ENCODE results near the gene PRKG2. TPM values are rescaled to one million over a fixed set of nuclear protein-coding genes. Genes with fewer than 3 reads are reported as not detected.

The PRKG2 gene
- total and polyA plus RNA-seq, 10 of the 15 experiments (the other 5 are each of a cell fraction or from before 2014, with no cell fraction given): not detected

GRCh38 chr4:81214144-81214880 lies 710 bp downstream of the PRKG2 start:
- H4K20me1 ChIP-seq (ENCODE audit: control insufficient read depth, insufficient read depth): no peaks in the 10 kb centered on the region

GRCh38 chr4:81213671-81214070 lies 1.4 kb downstream of the PRKG2 start:
- no peak overlapping the region for H3K4me3 ChIP-seq
- BruUV-seq (replicated peaks): no TSS peak
- no peak overlapping the region for H2AFZ ChIP-seq (ENCODE audit: control insufficient read depth, low read depth, low read length)
- no peak overlapping the region for H3K9ac ChIP-seq (ENCODE audit: control insufficient read depth, insufficient read depth, low read length)
- H4K20me1 ChIP-seq (ENCODE audit: control insufficient read depth, insufficient read depth): no peaks in the 10 kb centered on the region
- H3K79me2 ChIP-seq (ENCODE audit: control insufficient read depth, insufficient read depth, low read length): no peaks in the 10 kb centered on the region
- TF ChIP-seq NFIC (IDR thresholded peaks at IDR 0.05; ENCODE audit: low read depth, low read length) (no peak), BCLAF1 (IDR thresholded peaks at IDR 0.05) (no peak), ZBED1 (IDR thresholded peaks at IDR 0.05; ENCODE audit: borderline replicate concordance) (no peak)
- DNase-seq (ENCODE audit: low read depth, low spot score) (no peak), FAIRE-seq (no peak), ATAC-seq (no peak)
- ChIA-PET SMC1A (ENCODE audit: uncharacterized antibody, unreplicated experiment) (interaction anchor here (0.6 kb wide), 1 partner anchor 911 kb away, joined by 3 read pairs; no protein-coding TSS in a partner anchor), CTCF (no interaction called here), POLR2A (no interaction called here), RAD21 (ENCODE audit: unreplicated experiment) (no interaction called here)
- in situ Hi-C loops (cut with MboI) (no loop called here), intact Hi-C loops (cut with micrococcal nuclease; ENCODE audit: unreplicated experiment) (no loop called here)
- H3K4me1 ChIP-seq (ENCODE audit: control insufficient read depth, insufficient read depth, low read length): no peaks in the 10 kb centered on the region
- H3K36me3 ChIP-seq (ENCODE audit: control insufficient read depth in 2 of 2, insufficient read depth in 2 of 2, low read length in 1 of 2): no peaks in the 10 kb centered on the region
- WGBS (ENCODE audit: insufficient coverage, insufficient replicate concordance, low lambda C conversion rate, missing lambda C conversion rate): 0% methylated on average over 6 of the region's 6 CpGs
- H3K4me2 ChIP-seq (ENCODE audit: control insufficient read depth, insufficient read depth): no peak overlapping the region
- H3K27ac ChIP-seq (ENCODE audit: control insufficient read depth, insufficient read depth): no peak overlapping the region
- peaks cover 2 to 6% of the 10 kb centered on the region in 2 experiments; a peak in 3 of 4 replicates for H3K27me3 ChIP-seq (replicated peaks in 1 of 2; ENCODE audit: control insufficient read depth in 2 of 2, insufficient read depth in 2 of 2, low read length in 1 of 2)
- H3K9me3 ChIP-seq (replicated peaks; ENCODE audit: control insufficient read depth, insufficient read depth, low read length): no peaks in the 10 kb centered on the region

More at GRCh38 chr4:81214144-81214880, 710 bp downstream of the PRKG2 start:
- H3K4me2 ChIP-seq (ENCODE audit: control insufficient read depth, insufficient read depth): no peak overlapping the region
- no peak for TF ChIP-seq MYB (IDR thresholded peaks at IDR 0.05; ENCODE audit: borderline replicate concordance, low read depth, low read length)
- no peak for TF ChIP-seq JUNB (IDR thresholded peaks at IDR 0.05)
- TF ChIP-seq RAD21 (IDR thresholded peaks at IDR 0.05; ENCODE audit: insufficient read depth, low read depth, low read length): no peak
- no peak for TF ChIP-seq CHD1 (IDR thresholded peaks at IDR 0.05; ENCODE audit: low read depth, low read length)
- no peak for TF ChIP-seq CBX3 (IDR thresholded peaks at IDR 0.05; ENCODE audit: borderline replicate concordance, low read depth)
- TF ChIP-seq ZNF217 (IDR thresholded peaks at IDR 0.05): no peak
- no peak overlapping the region for H3K27ac ChIP-seq (ENCODE audit: control insufficient read depth, insufficient read depth)
- FAIRE-seq (no peak), ATAC-seq (no peak), DNase-seq (ENCODE audit: low read depth, low spot score) (no peak)
- 5% methylated on average over 29 of the region's 34 CpGs for WGBS (ENCODE audit: insufficient coverage, insufficient replicate concordance, low lambda C conversion rate, missing lambda C conversion rate)
- ChIA-PET RAD21 (ENCODE audit: unreplicated experiment) (no interaction called here), SMC1A (ENCODE audit: uncharacterized antibody, unreplicated experiment) (interaction anchor here (0.6 kb wide), 1 partner anchor 912 kb away, joined by 3 read pairs; no protein-coding TSS in a partner anchor), POLR2A (no interaction called here), CTCF (no interaction called here)
- BruUV-seq (replicated peaks): no TSS peak
- H3K36me3 ChIP-seq (ENCODE audit: control insufficient read depth in 2 of 2, insufficient read depth in 2 of 2, low read length in 1 of 2): no peaks in the 10 kb centered on the region
- no peak overlapping the region for H2AFZ ChIP-seq (ENCODE audit: control insufficient read depth, low read depth, low read length)
- H3K4me3 ChIP-seq: no peak overlapping the region
- intact Hi-C loops (cut with micrococcal nuclease; ENCODE audit: unreplicated experiment) (no loop called here), in situ Hi-C loops (cut with MboI) (no loop called here)
- no peaks in the 10 kb centered on the region for H3K79me2 ChIP-seq (ENCODE audit: control insufficient read depth, insufficient read depth, low read length)
- H3K9ac ChIP-seq (ENCODE audit: control insufficient read depth, insufficient read depth, low read length): no peak overlapping the region
- H3K4me1 ChIP-seq (ENCODE audit: control insufficient read depth, insufficient read depth, low read length): no peaks in the 10 kb centered on the region
- no peaks in the 10 kb centered on the region for H3K9me3 ChIP-seq (replicated peaks; ENCODE audit: control insufficient read depth, insufficient read depth, low read length)
- peaks cover 2 to 6% of the 10 kb centered on the region in 2 experiments; a peak in 3 of 4 replicates for H3K27me3 ChIP-seq (replicated peaks in 1 of 2; ENCODE audit: control insufficient read depth in 2 of 2, insufficient read depth in 2 of 2, low read length in 1 of 2)
